Brain microvascular endothelial cell (primary cell): Measurements from ENCODE around the gene SNX25.

Experiments used
- DNase-seq: peaks from one replicate; pipeline ENCODE4 v3.0.0-alpha.2; 2020
- H3K27ac ChIP-seq: fragments of 250-450 bp; sonication (Bioruptor Pico); 2 replicates; pipeline ENCODE4 v1.5.1; 2020; ENCODE audit warnings: mild to moderate bottlenecking, moderate library complexity
- H3K27me3 ChIP-seq: fragments of 250-450 bp; sonication (Bioruptor Pico); replicated peaks from 2 replicates; pipeline ENCODE4 v1.5.1; 2020; ENCODE audit warnings: mild to moderate bottlenecking
- H3K36me3 ChIP-seq: fragments of 250-450 bp; sonication (Bioruptor Pico); replicated peaks from 2 replicates; pipeline ENCODE4 v1.5.1; 2020; ENCODE audit warnings: mild to moderate bottlenecking
- H3K4me3 ChIP-seq: 2 replicates; pipeline ENCODE4 v1.5.1; 2011; ENCODE audit warnings: low read depth, mild to moderate bottlenecking, control low read depth, low read length, moderate library complexity
- in situ Hi-C: cut with HindIII; loops from 2 replicates; pipeline ENCODE4 v1.10.0; 2017; ENCODE audit warnings: low sequenced_read_pairs, low pct_ligation_motif_present
- TF ChIP-seq, protein P1 (sequence below): IDR thresholded peaks from 2 replicates; pipeline ENCODE4 v1.5.1; 2011; ENCODE audit warnings: low read depth, mild to moderate bottlenecking, moderate library complexity, low read length, control low read depth, inconsistent platforms; ENCODE audit errors: missing control alignments

Gene SNX25

DNA sequence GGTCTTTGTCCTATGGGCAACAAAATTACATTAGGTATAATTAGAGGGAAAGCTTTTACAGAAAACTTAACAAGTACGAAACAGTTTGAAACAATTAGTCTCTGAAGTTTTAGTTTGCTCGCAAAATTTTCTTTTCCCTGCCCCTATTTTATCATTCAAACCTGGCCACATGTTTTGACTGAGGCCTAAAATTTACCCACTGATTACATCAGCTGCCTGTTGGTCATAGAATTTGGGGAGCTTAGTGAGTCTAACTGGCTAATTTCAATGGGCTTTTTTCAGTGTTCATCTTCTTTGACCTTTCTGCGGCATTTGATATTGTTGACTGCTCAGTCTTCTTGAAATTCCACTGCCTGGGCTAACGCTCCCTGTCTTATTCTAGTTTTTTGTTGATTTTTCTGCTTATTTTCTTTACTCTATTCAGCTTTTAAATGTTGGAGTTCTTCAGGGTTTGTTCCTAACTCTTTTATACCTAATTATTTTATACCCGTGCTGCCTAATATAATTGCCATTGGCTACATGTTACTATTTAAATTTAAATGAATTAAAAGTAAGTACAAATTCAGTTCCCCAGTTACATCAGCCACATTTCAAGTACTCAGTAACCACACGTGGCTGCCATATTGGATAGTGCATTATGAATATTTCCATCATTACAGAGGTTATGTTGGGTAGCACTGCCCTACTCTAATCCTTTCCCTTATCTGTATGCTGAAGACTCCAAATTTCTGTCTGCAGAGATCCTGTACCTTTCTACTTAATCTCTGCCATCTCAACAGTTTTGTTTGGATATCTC, 87.5 kb downstream of the SNX25 start:
- Histone ChIP-seq H3K27ac (no peak overlapping the region), H3K27me3 (no peaks in the 10 kb centered on the region), H3K36me3 (peaks cover 2% of the 10 kb centered on the region), H3K4me3 (no peak overlapping the region)
- TF ChIP-seq, protein P1, sequence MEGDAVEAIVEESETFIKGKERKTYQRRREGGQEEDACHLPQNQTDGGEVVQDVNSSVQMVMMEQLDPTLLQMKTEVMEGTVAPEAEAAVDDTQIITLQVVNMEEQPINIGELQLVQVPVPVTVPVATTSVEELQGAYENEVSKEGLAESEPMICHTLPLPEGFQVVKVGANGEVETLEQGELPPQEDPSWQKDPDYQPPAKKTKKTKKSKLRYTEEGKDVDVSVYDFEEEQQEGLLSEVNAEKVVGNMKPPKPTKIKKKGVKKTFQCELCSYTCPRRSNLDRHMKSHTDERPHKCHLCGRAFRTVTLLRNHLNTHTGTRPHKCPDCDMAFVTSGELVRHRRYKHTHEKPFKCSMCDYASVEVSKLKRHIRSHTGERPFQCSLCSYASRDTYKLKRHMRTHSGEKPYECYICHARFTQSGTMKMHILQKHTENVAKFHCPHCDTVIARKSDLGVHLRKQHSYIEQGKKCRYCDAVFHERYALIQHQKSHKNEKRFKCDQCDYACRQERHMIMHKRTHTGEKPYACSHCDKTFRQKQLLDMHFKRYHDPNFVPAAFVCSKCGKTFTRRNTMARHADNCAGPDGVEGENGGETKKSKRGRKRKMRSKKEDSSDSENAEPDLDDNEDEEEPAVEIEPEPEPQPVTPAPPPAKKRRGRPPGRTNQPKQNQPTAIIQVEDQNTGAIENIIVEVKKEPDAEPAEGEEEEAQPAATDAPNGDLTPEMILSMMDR: no peak
- in situ Hi-C loops: no loop called here
- no peak for DNase-seq

GRCh38 chr4:185298728-185299430, 89.5 kb downstream of the SNX25 start:
- Histone ChIP-seq H3K36me3 (no peaks in the 10 kb centered on the region), H3K27me3 (no peaks in the 10 kb centered on the region), H3K27ac (no peak overlapping the region), H3K4me3 (no peak overlapping the region)
- TF ChIP-seq, protein P1: no peak
- in situ Hi-C loops: no loop called here
- no peak for DNase-seq

DNA sequence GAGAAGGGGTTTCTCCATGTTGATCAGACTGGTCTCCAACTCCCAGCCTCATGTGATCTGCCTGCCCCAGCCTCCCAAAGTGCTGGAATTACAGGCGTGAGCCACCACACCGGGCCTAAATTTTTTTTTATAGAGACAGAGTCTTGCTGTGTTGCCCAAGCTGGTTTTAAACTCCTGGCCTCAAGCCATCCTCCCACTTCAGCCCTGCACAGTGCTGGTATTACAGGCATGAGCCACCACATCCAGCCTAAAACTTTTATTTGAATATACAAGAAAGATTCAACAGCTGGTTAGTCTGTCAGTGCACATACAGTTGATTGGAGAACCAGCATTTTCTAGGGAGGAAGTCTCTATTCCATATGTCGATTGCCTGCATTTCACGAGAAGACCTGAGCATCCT, 95.1 kb downstream of the SNX25 start:
- Histone ChIP-seq H3K4me3 (no peak overlapping the region), H3K27ac (no peak overlapping the region), H3K27me3 (no peaks in the 10 kb centered on the region), H3K36me3 (no peaks in the 10 kb centered on the region)
- DNase-seq: no peak
- in situ Hi-C loops: no loop called here
- TF ChIP-seq, protein P1: no peak

DNA sequence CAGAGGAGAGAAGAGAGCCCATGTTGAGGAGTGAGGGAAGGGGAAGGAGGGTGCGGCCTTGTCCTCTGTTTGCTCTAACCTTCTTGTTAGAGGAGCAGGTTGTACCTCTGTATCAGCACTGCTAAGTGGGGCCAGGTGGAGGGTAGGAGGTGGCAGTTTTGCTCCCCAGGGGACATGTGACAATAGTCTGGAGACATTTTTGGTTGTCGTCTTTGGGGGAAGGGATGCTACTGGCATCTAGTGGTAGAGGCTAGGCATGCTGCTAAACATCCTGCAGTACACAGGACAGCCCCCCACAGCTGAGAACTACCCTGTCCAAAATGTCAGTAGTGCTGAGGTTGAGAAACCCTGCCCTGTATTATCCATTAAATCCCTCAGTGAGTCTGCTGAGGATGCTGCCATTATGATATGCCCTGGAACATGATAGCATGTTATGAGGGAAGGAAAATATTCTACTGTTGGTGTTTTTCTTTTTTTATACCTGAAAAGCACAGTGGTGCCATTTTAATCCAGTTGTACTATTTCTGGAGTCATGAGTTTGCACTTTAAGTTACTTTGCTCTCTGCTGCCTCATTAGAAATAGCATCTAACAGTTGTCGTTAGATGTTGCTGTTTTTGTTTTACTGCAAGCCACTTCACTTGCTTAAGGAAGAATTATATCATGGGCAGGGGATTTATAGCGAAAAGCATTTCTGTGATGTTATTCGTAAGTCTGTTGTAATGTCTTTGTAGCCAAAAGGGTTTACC, 95.7 kb downstream of the SNX25 start:
- in situ Hi-C loops: no loop called here
- Histone ChIP-seq H3K36me3 (no peaks in the 10 kb centered on the region), H3K27me3 (no peaks in the 10 kb centered on the region), H3K27ac (peak overlapping the region; percentile 91), H3K4me3 (no peak overlapping the region)
- no peak for DNase-seq
- TF ChIP-seq, protein P1: peak; percentile 78

DNA sequence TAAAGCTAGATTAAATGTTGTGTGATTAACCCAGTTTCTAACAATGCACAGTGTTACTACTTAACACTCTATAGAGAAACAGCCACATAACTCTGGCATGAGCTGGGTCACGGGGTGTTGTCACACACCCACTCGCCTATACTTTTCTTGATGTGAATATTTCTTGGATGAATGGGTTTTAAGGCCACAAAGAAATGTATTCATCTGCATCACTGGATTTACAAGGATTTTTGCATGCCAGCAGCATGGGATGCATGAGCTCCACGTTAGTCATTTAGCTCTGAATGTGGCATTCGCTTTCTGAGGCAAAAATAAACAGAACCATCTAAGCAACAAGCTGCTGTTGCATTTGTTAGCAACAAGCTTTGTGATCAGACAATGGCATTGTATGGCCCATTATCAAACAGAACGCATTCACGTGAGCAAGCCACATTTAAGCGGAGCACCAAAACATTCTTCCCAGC, 96.6 kb downstream of the SNX25 start:
- H3K4me3 ChIP-seq: no peak overlapping the region
- peak overlapping the region; percentile 91 for H3K27ac ChIP-seq
- no peaks in the 10 kb centered on the region for H3K27me3 ChIP-seq
- H3K36me3 ChIP-seq: peaks cover 6% of the 10 kb centered on the region
- TF ChIP-seq, protein P1: no peak
- in situ Hi-C loops: no loop called here
- DNase-seq: peak; percentile 97
